ENCODE measurements around the gene IFFO2.

DNA sequence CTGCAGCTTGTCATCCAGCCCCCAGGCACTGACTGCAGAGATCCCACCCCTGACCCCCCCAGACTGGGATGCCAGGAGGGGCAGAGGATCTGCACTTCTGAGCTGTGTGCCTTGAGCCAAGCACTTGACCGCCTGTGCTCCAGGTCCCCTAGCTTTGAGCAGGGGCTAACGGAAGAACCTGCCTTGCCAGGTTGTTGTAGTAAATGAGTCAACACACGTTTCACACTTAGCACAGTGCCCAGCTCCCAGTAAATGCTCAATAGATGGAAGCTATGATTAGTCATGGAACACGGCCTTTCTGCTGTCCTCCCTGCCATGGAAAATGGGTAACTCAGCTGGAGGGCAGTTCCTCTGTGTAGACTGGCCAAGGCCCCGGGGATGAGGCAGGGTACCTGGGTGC lies 24.1 kb downstream of the IFFO2 start:
- TF ChIP-seq ZFP30 (CRISPR knock-in tag; IDR thresholded peaks at IDR 0.05) (no peak), RARB (CRISPR knock-in tag; IDR thresholded peaks at IDR 0.05) (no peak), TCF4 (CRISPR knock-in tag; IDR thresholded peaks at IDR 0.05; ENCODE audit: borderline replicate concordance) (no peak), SNAI2 (CRISPR knock-in tag; IDR thresholded peaks at IDR 0.05) (no peak), GLIS3 (CRISPR knock-in tag; IDR thresholded peaks at IDR 0.05) (no peak), ZNF565 (CRISPR knock-in tag; conservative IDR thresholded peaks at IDR 0.05; ENCODE audit: low read depth) (no peak)
- TF ChIP-seq, protein P1, sequence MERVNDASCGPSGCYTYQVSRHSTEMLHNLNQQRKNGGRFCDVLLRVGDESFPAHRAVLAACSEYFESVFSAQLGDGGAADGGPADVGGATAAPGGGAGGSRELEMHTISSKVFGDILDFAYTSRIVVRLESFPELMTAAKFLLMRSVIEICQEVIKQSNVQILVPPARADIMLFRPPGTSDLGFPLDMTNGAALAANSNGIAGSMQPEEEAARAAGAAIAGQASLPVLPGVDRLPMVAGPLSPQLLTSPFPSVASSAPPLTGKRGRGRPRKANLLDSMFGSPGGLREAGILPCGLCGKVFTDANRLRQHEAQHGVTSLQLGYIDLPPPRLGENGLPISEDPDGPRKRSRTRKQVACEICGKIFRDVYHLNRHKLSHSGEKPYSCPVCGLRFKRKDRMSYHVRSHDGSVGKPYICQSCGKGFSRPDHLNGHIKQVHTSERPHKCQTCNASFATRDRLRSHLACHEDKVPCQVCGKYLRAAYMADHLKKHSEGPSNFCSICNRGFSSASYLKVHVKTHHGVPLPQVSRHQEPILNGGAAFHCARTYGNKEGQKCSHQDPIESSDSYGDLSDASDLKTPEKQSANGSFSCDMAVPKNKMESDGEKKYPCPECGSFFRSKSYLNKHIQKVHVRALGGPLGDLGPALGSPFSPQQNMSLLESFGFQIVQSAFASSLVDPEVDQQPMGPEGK (CRISPR knock-in tag; IDR thresholded peaks at IDR 0.05; ENCODE audit: borderline replicate concordance): no peak
- TF ChIP-seq, protein P2, sequence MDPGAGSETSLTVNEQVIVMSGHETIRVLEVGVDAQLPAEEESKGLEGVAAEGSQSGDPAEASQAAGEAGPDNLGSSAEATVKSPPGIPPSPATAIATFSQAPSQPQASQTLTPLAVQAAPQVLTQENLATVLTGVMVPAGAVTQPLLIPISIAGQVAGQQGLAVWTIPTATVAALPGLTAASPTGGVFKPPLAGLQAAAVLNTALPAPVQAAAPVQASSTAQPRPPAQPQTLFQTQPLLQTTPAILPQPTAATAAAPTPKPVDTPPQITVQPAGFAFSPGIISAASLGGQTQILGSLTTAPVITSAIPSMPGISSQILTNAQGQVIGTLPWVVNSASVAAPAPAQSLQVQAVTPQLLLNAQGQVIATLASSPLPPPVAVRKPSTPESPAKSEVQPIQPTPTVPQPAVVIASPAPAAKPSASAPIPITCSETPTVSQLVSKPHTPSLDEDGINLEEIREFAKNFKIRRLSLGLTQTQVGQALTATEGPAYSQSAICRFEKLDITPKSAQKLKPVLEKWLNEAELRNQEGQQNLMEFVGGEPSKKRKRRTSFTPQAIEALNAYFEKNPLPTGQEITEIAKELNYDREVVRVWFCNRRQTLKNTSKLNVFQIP (CRISPR knock-in tag; IDR thresholded peaks at IDR 0.05; ENCODE audit: borderline replicate concordance, low read depth): no peak
